ENCODE measurements around the gene AHRR. TPM values are rescaled to one million over a fixed set of nuclear protein-coding genes. Genes with fewer than 3 reads are reported as not detected.

AHRR gene
- total RNA-seq, 2 donors from 2014 or later = 1.9 to 2.1 TPM

DNA sequence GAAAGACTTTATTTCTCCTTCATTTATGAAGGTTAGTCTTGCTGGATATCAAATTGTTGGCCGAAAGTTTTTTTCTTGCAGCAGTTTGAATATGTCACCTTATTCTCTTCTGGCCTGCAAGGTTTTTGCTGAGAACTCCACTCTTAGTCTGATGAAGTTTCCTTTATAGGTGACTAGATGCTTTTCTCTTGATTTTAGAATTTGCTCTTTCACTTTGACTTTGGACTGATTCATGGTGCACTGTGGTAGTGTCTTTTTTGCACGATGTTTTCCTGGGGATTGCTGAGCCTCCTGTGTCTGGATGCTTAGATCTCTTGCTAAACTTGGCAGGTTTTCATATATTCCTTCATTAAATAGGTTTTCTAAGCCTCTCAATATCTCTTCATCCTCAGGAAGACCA, 12.4 kb downstream of the AHRR start:
- TF ChIP-seq, protein P1, sequence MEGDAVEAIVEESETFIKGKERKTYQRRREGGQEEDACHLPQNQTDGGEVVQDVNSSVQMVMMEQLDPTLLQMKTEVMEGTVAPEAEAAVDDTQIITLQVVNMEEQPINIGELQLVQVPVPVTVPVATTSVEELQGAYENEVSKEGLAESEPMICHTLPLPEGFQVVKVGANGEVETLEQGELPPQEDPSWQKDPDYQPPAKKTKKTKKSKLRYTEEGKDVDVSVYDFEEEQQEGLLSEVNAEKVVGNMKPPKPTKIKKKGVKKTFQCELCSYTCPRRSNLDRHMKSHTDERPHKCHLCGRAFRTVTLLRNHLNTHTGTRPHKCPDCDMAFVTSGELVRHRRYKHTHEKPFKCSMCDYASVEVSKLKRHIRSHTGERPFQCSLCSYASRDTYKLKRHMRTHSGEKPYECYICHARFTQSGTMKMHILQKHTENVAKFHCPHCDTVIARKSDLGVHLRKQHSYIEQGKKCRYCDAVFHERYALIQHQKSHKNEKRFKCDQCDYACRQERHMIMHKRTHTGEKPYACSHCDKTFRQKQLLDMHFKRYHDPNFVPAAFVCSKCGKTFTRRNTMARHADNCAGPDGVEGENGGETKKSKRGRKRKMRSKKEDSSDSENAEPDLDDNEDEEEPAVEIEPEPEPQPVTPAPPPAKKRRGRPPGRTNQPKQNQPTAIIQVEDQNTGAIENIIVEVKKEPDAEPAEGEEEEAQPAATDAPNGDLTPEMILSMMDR (IDR thresholded peaks at IDR 0.05) = no peak
- no peak for DNase-seq
- Histone ChIP-seq H3K36me3 (no peaks in the 10 kb centered on the region), H3K4me3 (no peak overlapping the region), H3K27me3 (no peaks in the 10 kb centered on the region), H3K9ac (ENCODE audit: low read depth in 2 of 2, low read length in 2 of 2) (no peak overlapping the region), H3K27ac (no peak overlapping the region), H3K9me3 (no peaks in the 10 kb centered on the region), H3K4me1 (no peaks in the 10 kb centered on the region)
- intact Hi-C loops (cut with DNase I) = no loop called here

DNA sequence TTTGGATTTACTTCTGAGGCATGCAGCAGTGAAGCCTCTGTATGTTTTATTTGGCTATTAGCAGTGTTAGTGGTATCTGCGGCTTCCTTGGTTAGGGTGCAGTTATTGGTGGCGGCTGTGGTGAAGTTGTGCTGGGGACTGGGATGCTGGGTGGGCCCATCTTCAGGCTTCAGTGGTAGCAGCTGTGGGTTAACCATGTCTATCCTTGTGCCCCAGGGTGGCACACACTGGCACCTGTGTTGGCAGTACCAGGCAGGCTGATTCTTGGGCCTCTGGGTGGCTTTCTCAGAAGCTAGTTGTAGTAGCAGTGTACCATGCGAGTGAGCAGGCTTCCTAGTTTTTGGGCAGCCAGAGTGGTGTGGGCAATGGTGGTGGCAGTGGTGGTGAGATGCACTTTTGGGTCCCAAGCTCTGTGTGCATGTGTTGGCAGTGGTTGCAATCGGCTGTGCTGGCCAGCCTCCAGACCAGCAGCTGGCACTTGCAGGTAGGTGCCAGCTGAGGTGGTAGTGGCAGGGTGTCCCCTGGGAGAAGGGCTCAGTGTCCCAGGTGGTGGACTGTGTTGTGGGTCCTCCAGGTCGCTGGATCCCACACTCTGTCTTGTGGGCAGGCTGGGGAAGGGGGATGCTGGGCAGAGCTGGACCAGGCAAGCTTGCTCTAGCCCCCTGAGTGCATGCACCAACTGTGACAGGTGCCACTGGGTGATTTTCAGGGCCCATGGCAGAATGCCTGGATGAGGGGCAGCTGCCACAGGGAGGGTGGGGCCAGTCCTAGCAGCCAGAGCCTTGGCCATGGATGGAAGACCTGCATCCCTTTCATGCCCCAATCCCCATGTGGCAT, 13.6 kb downstream of the AHRR start:
- DNase-seq = no peak

DNA sequence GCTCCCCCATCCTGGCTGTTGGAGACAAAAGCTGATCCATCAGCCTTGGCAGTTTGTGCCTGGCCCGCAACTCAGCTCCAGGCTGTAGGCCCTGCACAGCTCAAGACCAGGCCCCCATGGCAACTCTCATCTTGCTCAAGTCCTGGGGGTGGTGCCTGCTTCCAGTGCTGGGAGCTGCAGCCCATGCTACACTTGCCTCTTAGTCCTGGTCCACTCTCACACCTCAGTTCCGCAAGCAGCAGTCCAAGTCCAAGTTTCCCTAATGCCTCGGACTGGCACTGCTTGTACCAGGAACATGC, 14.2 kb downstream of the AHRR start:
- Histone ChIP-seq H3K27ac (no peak overlapping the region), H3K4me1 (no peaks in the 10 kb centered on the region), H3K9ac (ENCODE audit: low read depth in 2 of 2, low read length in 2 of 2) (no peak overlapping the region), H3K9me3 (no peaks in the 10 kb centered on the region), H3K4me3 (no peak overlapping the region), H3K36me3 (no peaks in the 10 kb centered on the region), H3K27me3 (no peaks in the 10 kb centered on the region)
- TF ChIP-seq, protein P1 (IDR thresholded peaks at IDR 0.05) = no peak
- intact Hi-C loops (cut with DNase I) = no loop called here
- DNase-seq = no peak

More for the DNA sequence above, 13.6 kb downstream of the AHRR start:
- no peaks in the 10 kb centered on the region for H3K36me3 ChIP-seq
- no peak overlapping the region for H3K9ac ChIP-seq (ENCODE audit: low read depth in 2 of 2, low read length in 2 of 2)
- H3K9me3 ChIP-seq = no peaks in the 10 kb centered on the region
- H3K4me1 ChIP-seq = no peaks in the 10 kb centered on the region
- TF ChIP-seq, protein P1 (IDR thresholded peaks at IDR 0.05) = no peak
- H3K27ac ChIP-seq = no peak overlapping the region
- intact Hi-C loops (cut with DNase I) = no loop called here
- no peaks in the 10 kb centered on the region for H3K27me3 ChIP-seq
- no peak overlapping the region for H3K4me3 ChIP-seq

DNA sequence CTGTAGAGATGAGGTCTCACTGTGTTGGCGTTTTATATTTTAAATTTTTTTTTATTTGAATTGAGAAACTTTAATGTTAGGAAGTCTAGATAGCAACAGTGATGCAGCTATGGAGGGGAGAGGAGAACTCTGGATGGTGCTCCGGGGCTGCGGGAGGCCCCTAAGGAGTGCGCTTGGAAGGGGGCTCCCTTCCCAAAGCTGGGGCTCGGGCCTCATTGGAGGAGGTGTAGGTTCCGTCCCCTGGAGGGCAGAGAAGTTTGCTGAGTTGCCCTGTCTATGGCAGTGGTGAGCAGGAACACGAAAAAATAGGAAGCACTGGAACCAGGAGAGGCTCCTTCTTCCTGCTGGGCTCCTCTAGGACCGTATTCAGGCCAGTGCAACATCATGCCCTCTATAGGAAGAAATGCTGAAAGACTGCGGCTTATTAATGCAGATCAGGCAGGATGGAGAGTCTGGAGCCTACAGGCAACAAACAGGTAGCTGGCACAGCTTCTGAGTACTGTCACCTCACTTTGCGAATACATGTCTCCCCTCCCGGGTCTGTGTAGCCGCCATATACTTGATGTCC, 16.1 kb downstream of the AHRR start:
- Histone ChIP-seq H3K4me3 (no peak overlapping the region), H3K4me1 (no peaks in the 10 kb centered on the region), H3K9ac (ENCODE audit: low read depth in 2 of 2, low read length in 2 of 2) (no peak overlapping the region), H3K27me3 (no peaks in the 10 kb centered on the region), H3K9me3 (no peaks in the 10 kb centered on the region), H3K27ac (no peak overlapping the region), H3K36me3 (no peaks in the 10 kb centered on the region)
- no peak for DNase-seq
- TF ChIP-seq, protein P1 (IDR thresholded peaks at IDR 0.05) = no peak
- intact Hi-C loops (cut with DNase I) = no loop called here

DNA sequence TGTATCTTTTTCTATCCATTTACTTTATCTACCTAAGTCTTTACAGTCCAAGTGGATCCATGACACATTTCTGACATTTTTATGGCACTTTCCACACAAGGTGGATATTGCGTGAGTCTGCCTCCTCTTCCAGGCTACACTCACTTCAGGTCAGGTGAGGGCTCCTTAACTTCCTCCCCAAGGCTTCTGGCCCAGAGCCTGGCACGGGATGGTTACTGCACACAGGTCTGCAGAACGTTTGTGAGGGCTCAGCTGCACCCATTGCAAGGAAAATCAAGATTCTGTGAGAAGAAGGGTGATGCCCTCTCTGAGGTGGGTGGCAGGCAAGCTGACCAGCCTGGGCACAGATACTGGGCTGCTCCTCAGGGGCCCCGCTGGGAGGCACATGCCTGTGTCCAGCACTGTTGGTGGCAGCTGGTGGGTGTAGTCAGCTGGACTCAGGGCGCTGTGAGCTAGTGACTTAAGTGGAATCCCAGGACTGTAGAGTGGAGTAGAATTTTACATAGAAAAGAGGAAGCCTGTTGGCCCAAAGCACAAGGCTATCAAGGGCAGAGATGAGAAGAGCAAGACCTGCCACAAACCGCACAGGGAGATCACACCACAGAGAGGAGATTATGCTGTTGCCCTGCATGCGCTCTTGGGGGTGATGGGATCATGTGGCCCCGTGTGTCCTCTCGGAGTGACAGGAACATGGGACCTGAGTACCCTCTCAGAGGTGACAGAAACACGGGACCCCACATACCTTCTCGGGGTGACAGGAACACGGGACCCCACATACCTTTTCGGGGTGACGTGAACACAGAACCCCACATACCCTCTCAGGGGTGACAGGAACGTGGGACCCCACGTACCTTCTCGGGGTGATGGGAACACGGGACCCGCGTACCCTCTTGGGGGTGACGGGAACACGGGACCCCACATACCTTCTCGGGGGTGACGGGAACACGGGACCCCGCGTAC, 21.3 kb downstream of the AHRR start:
- no peaks in the 10 kb centered on the region for H3K27me3 ChIP-seq
- TF ChIP-seq, protein P1 (IDR thresholded peaks at IDR 0.05) = no peak
- no peak overlapping the region for H3K4me3 ChIP-seq

More for the DNA sequence above, 21.3 kb downstream of the AHRR start:
- no peak for DNase-seq
- intact Hi-C loops (cut with DNase I) = no loop called here
- no peak overlapping the region for H3K27ac ChIP-seq
- H3K36me3 ChIP-seq = no peaks in the 10 kb centered on the region
- H3K9ac ChIP-seq (ENCODE audit: low read depth in 2 of 2, low read length in 2 of 2) = no peak overlapping the region
- H3K9me3 ChIP-seq = no peaks in the 10 kb centered on the region
- no peaks in the 10 kb centered on the region for H3K4me1 ChIP-seq

Measured in colonic mucosa (tissue), 4 donors.